NOMO-1 treated with DMSO at 0.1 percent for 48 hours (cell line): Measurements from ENCODE around the gene HK2.

Experiments used
- DNase-seq: peaks from one replicate; lab custom pipeline; 2025; ENCODE audit not compliant: unreplicated experiment; lab: John Stamatoyannopoulos, UW

Gene HK2

GRCh38 chr2:74856599-74856998 is 22.7 kb downstream of the HK2 start:
- no peak for DNase-seq

DNA sequence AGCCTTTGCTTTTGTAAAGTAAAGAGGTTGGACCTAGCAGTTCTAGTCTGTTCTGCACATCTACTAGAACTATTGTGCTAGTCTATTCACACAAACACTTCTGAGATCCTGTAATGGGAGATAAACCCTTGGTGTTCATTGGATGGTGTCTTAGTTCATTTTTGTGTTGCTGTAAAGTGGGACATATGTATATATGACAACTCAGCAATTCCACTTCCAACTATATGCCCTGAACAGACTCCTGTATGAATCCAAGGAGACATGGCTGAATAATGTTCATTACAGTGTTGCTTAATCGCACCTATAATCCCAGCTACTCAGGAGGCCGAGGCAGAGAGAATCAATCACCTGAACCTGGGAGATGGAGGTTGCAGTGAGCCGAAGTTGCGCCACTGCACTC is 23.3 kb downstream of the HK2 start:
- DNase-seq: no peak

DNA sequence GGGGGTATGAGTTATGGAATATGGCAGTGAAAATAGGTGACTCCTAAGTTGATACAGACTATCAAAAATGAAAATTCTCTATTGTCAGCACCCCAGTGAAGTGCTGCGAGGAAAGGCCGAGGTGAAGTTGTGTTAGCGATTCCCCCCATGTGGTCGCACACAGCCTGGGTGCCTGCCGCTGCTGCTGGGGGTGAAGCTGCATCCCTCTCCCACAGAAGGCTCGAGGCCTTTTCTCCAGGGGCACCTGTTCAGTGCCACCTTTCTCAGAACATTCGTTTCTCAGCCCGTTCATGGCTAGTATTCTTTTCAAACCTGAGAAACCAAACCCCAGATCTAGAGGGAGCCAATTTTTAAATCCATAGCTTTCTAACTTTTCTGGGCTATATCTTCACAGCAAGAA is 23.8 kb downstream of the HK2 start:
- no peak for DNase-seq

GRCh38 chr2:74858281-74858680 is 24.4 kb downstream of the HK2 start:
- peak; percentile 21 for DNase-seq

DNA sequence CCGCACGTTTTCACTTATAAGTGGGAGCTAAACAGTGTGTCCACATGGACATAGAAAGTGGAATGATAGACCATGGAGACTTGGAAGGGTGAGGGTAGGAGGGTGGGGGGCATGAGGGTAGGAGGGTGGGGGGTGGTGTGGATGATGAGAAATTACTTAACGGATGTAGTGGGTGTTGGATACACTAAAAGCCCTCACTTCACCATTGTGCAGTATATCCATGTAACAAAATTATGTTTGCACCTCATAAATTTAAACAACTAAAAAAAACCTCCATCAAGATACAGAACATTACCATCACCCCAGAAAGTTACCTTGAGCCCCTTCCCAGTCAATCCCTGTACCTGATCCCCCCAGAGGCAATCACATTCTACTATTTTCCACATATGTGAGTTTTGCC is 26.2 kb downstream of the HK2 start:
- DNase-seq: no peak

DNA sequence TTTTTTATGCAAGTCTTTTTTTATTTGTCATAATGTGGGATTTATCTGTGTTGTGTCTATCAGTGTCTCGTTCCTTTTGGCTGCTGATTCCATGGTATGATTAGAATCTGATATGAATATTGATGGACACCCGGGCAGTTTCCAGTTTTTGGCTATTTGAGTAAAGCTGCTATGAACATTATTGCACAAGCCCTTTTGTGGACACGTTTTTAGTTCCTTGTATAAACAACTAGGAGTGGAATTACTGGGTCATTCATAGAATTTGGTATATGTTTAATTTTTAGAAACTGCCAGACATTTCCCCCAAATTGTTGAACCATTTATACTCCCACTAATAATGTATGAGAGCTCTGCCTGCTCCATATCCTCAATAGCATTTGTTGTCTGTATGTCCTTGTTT is 26.6 kb downstream of the HK2 start:
- no peak for DNase-seq

DNA sequence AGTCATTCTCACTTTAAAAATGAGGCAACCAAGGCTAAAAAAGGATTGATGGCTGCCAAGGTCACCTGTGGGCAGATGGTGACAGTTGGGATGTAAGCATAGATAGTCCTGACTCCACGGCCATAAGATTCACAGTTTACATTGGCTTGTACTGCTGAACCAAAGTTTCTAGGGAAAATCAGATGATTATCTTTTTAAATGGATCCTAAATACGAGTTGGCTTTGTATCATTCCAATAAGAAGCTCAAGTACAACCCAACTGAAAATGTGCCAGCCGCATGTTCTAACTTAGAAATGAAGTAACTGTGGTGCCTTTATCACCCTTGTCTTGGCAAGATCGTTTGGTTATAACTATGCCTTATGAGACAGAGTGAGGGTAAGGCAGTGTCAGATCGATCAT is 27.6 kb downstream of the HK2 start:
- DNase-seq: no peak

- no peak for DNase-seq
These were observed 28.4 kb downstream of the HK2 start for GRCh38 chr2:74862020-74862964.

DNA sequence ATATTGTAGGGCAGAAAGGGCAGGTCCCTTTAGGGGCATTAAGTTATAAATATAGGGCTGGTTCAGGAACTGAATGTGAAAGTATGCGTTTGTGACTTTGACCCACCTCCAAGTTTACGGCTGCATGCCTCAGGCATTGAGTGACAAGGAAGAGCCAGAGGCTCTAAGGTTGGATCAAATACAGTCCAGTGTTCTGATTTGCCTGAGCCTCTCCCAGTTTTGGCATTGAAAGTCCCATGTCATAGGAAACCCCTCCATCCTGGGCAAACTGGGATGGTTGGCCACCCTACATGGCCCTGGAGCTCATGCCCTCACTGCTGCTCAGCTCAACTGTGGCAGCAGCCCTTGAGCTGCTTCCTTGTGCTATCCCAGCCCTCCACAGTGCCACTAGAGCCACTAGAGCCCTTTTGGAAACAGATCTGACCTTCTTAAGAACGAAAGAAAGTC is 29.9 kb downstream of the HK2 start:
- DNase-seq: peak; percentile 19

- DNase-seq: no peak
These were observed 31.1 kb downstream of the HK2 start for GRCh38 chr2:74864728-74865722.

DNA sequence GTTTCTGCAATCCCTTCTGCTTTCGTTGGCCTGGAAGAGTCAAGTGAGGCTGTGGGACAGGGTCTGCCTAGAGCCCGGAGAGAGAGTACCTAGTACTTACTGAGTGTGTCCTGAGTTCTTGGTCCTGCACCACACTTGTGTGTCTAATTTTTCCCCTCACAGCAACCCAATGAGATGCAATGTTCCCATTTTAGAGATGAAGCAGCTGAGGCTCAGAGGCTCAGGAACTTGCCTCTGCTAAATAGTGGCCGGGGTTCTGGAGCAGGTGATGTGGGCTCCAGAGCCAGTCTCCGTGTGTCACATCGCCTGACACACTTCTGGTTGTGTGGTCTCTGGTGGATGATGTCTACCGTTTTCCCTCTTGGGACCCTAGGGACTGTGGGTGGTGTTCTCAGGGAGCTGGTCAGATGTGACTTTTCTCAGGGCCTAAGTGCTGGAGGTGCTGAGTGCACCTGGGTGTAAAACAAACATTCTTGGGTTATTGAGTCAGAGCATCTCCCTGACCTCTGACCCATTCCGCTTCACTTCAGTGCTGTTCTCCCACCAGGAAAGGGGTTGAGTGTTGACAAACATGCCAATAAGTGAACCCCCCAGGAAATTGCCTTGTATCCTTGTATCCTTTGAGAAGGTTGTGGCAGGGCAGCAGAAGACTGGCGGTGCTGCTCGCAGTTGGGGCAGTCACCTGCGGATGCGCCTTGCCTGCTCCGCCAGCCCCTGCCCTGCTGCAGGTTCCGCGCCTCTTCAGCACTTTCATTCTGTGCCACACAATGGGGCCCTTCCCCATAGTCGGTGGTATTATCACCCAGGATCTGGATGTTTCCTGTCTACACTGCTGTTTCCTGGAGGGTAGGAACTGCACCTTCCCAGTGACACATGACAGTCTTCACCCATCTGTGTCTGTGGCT is 32.1 kb downstream of the HK2 start:
- no peak for DNase-seq

DNA sequence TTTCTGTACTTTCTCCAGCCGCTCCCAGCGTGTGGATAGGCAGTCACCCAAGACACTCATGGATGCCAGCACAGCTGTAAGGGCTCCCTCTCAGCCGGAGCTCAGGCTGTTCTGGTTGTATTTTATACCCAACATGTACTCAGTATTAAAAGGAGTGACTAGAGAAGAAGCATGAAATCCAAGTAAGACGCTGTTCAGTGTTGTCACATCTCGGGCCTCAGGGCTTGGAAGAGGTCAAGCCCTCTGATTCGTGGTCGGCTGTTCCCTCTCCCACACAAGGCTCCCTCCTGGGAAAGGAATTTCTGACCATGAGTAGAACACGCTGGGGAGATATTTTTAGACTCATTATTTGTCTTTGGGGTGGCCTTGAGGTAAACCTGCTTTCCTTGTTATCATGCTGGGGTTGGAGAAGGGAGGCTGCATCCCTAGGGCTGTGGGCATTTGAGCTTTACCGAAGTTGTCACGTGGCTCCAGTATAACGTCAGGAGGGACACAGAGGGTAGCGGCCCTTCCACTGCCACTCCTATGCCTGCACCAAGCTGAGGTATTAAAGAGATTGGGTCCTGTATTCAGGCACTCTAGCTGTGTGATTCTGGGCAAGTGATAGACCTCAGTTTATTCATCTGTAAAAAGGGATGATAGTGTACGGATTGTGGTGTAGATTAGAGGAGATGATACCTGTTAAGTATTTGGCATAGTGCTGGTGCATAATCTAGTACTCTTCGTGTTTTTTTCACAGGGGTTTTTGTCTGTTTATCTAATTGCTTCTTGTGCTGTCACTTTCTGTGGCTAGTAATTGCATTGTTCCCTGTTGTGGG is 34.1 kb downstream of the HK2 start:
- DNase-seq: peak; percentile 15

GRCh38 chr2:74869517-74869916 is 35.6 kb downstream of the HK2 start:
- DNase-seq: peak; percentile 29

GRCh38 chr2:74870951-74871350 is 37.0 kb downstream of the HK2 start:
- DNase-seq: no peak

DNA sequence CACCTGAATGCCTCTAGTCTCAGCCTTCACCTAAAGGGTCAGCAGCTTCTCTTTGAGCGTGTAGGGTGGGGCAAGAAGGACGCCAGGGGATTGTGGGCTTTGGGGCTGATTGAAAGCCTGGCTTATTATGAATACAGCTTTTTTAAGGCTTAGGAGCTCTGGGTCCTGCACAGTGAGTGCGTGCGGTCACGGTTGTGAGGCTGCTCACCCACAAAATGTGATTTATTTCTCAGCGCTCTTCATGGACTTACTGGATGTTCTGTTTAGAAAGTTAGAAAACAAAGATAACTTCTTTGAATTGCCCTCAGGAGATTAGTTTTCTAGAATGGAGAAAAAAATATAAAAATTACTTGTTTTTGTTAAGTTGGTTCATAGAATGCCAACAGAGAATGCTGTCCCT is 37.5 kb downstream of the HK2 start:
- no peak for DNase-seq

- DNase-seq: peak; percentile 35
These were observed 38.5 kb downstream of the HK2 start for GRCh38 chr2:74872389-74872836.

DNA sequence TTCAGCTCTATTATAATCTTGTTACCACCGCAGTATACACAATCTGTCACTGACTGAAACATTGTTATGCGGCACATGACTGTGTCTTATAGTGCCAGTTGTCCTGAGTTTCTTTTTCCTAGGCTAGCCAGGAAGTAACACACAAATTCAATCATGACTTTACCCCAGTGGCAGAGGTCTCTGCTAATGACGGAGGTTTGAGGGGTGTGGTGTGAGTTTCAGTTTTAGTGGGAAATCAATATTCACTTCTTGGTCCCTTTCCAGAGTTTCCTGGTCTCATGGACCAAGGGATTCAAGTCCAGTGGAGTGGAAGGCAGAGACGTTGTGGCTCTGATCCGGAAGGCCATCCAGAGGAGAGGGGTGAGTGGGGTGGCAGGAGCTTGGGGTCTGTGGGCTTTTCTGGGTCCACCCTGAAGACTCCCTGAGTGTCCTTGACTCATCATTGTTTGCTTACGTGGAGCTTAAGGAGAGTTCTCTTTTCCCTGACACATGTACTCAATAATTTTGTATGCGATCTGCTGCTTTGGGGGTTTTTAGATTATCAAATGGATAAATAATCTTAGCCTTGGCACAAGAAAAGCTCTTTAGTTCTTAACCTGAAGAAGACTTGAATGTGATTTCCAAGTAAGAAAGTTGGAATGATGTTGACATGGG is 39.2 kb downstream of the HK2 start:
- no peak for DNase-seq

- DNase-seq: no peak
These were observed 40.0 kb downstream of the HK2 start for GRCh38 chr2:74873678-74874640.
